Liver (tissue), 9 donors: Measurements from ENCODE around the gene ARSB. TPM values are rescaled to one million over a fixed set of nuclear protein-coding genes. Genes with fewer than 3 reads are reported as not detected.
"Not testable (repeated sequence)": the region's sequence is repeated elsewhere in the genome, so short reads cannot be mapped to it uniquely, and the experiment has no call there.

Source experiments
- DNase-seq: peaks from one replicate; pipeline ENCODE4 v3.0.0-alpha.2; 2017; ENCODE audit warnings: low spot score
- H3K27ac ChIP-seq, 2 donors: one replicate each; pipeline ENCODE4 v1.7.0; 2013; ENCODE audit warnings: inconsistent platforms in 2 of 2, low read length in 2 of 2, control low read depth in 1 of 2, low read depth in 1 of 2, mild to moderate bottlenecking in 1 of 2
- H3K27me3 ChIP-seq, 4 donors: one replicate each; pipeline versions ENCODE4 v1.6.1 to v1.7.0; 2013; ENCODE audit warnings: low read length in 3 of 4, inconsistent platforms in 1 of 4, mild to moderate bottlenecking in 1 of 4, moderate library complexity in 1 of 4; ENCODE audit not compliant: control insufficient read depth in 4 of 4, insufficient read depth in 4 of 4
- H3K36me3 ChIP-seq, 4 donors: one replicate each; pipeline versions ENCODE4 v1.6.1 to v1.7.0; 2013; ENCODE audit warnings: low read length in 3 of 4, mild to moderate bottlenecking in 3 of 4, low read depth in 1 of 4, moderate library complexity in 1 of 4; ENCODE audit not compliant: control insufficient read depth in 4 of 4, insufficient read depth in 3 of 4
- H3K4me1 ChIP-seq, 4 donors: one replicate each; pipeline versions ENCODE4 v1.6.1 to v1.7.0; 2013; ENCODE audit warnings: low read length in 3 of 4, mild to moderate bottlenecking in 3 of 4, moderate library complexity in 1 of 4; ENCODE audit not compliant: control insufficient read depth in 4 of 4, insufficient read depth in 4 of 4
- H3K4me3 ChIP-seq, 3 donors: one replicate each; pipeline versions ENCODE4 v1.6.1 to v1.7.0; 2013; ENCODE audit warnings: low read length in 3 of 3, control low read depth in 1 of 3, low read depth in 1 of 3, mild to moderate bottlenecking in 1 of 3
- H3K9ac ChIP-seq, 2 donors: one replicate each; pipeline ENCODE4 v1.7.0; 2013; ENCODE audit warnings: low read length in 2 of 2, mild to moderate bottlenecking in 2 of 2, moderate library complexity in 2 of 2, control low read depth in 1 of 2, low read depth in 1 of 2
- H3K9me3 ChIP-seq, 4 donors: one replicate each; pipeline versions ENCODE4 v1.6.1 to v1.7.0; 2013; ENCODE audit warnings: low read length in 3 of 4; ENCODE audit not compliant: control insufficient read depth in 4 of 4
- CTCF ChIP-seq: fragments of 150-350 bp; IDR thresholded peaks from 2 replicates; pipeline ENCODE4 v1.5.1; 2017; ENCODE audit warnings: improper control_type of control experiment, low read depth, low read length; ENCODE audit not compliant: missing input control
- EGR1 ChIP-seq, 2 donors: IDR thresholded peaks; 2 replicates each; pipeline ENCODE4 v1.6.1; 2016 to 2018; ENCODE audit warnings: antibody characterized with exemption in 2 of 2, low read depth in 2 of 2
- FOXA1 ChIP-seq: IDR thresholded peaks from 2 replicates; pipeline ENCODE4 v1.6.1; 2016; ENCODE audit warnings: antibody characterized with exemption
- HNF4A ChIP-seq, 2 donors: conservative IDR thresholded peaks; 2 replicates each; pipeline ENCODE4 v1.6.1; 2016; ENCODE audit warnings: antibody characterized with exemption in 2 of 2, mild to moderate bottlenecking in 2 of 2
- HNF4G ChIP-seq: IDR thresholded peaks from 2 replicates; pipeline ENCODE4 v1.6.1; 2016; ENCODE audit warnings: antibody characterized with exemption
- MAX ChIP-seq: IDR thresholded peaks from 2 replicates; pipeline ENCODE4 v1.6.1; 2016; ENCODE audit warnings: antibody characterized with exemption
- NR2F2 ChIP-seq: IDR thresholded peaks from 2 replicates; pipeline ENCODE4 v1.6.1; 2016; ENCODE audit warnings: antibody characterized with exemption
- REST ChIP-seq: IDR thresholded peaks from 2 replicates; pipeline ENCODE4 v1.6.1; 2016; ENCODE audit warnings: antibody characterized with exemption, mild to moderate bottlenecking
- RXRA ChIP-seq, 2 donors: IDR thresholded peaks; 2 replicates each; pipeline ENCODE4 v1.6.1; 2017 to 2018; ENCODE audit warnings: antibody characterized with exemption in 2 of 2, mild to moderate bottlenecking in 1 of 2
- SP1 ChIP-seq: IDR thresholded peaks from 2 replicates; pipeline ENCODE4 v1.6.1; 2018; ENCODE audit warnings: antibody characterized with exemption, mild to moderate bottlenecking
- TAF1 ChIP-seq: conservative IDR thresholded peaks from 2 replicates; pipeline ENCODE4 v1.6.1; 2016; ENCODE audit warnings: antibody characterized with exemption, mild to moderate bottlenecking
- YY1 ChIP-seq: IDR thresholded peaks from 2 replicates; pipeline ENCODE4 v1.6.1; 2016; ENCODE audit warnings: antibody characterized with exemption, mild to moderate bottlenecking
- ZBTB33 ChIP-seq: IDR thresholded peaks from 2 replicates; pipeline ENCODE4 v1.6.1; 2016; ENCODE audit warnings: antibody characterized with exemption
- WGBS: extraction: QIAGEN DNeasy Blood & Tissue Kit; methylation state at CpG from one replicate; pipeline ENCODE4 v1.1.7; 2013; 5-methylcytosine and 5-hydroxymethylcytosine counted together
- polyA plus RNA-seq, 2 donors: library from polyadenylated mRNA; stranded (reverse) in 1 of 2; unstranded in 1 of 2; fragments of 200-250 nt in 1 of 2; fragments of >200 nt in 1 of 2; fragmentation: Nextera tagmentation in 1 of 2; extraction: Ambion mirVana in 1 of 2; gene quantifications; one replicate each; pipeline versions ENCODE4 v1.2.1 to v1.2.3, GENCODE V29; 2013 to 2015
- total RNA-seq, 2 donors: library from RNA; depleted of rRNA; stranded (reverse); fragments of >200 nt; gene quantifications; one replicate each; pipeline ENCODE4 v1.2.3, GENCODE V29; 2014
- donor health status: healthy.
- donor health status: healthy.
- donor health status: healthy.
- donor health status: healthy.
- donor health status: healthy.

Gene ARSB
- total and polyA plus RNA-seq, 4 donors = 3.5 to 26.2 (median 8.7) TPM

- Histone ChIP-seq H3K9ac (no peak overlapping the region), H3K9me3 (no peaks in the 10 kb centered on the region), H3K27me3 (no peaks in the 10 kb centered on the region), H3K36me3 (peaks cover 0 to 3% (median 0%) of the 10 kb centered on the region in 4 donors), H3K27ac (no peak overlapping the region), H3K4me1 (no peaks in the 10 kb centered on the region), H3K4me3 (no peak overlapping the region)
- TF ChIP-seq SP1 (no peak), NR2F2 (no peak), FOXA1 (no peak), CTCF (no peak)
- WGBS = 77% methylated on average over 2 of the region's 2 CpGs
- DNase-seq = no peak
Measured at GRCh38 chr5:78855026-78855425, 130.1 kb downstream of the ARSB start.

GRCh38 chr5:78851891-78852290 is 133.2 kb downstream of the ARSB start:
- not testable (repeated sequence) for H3K36me3 ChIP-seq, H3K27ac ChIP-seq, H3K9me3 ChIP-seq, H3K9ac ChIP-seq, H3K4me1 ChIP-seq, H3K27me3 ChIP-seq, DNase-seq, H3K4me3 ChIP-seq
- WGBS = 97% methylated on average over 3 of the region's 4 CpGs

GRCh38 chr5:78845470-78845869 is 139.6 kb downstream of the ARSB start:
- 89% methylated on average over 3 of the region's 3 CpGs for WGBS
- Histone ChIP-seq H3K9ac (no peak overlapping the region), H3K27ac (no peak overlapping the region), H3K4me1 (no peaks in the 10 kb centered on the region), H3K9me3 (no peaks in the 10 kb centered on the region), H3K4me3 (no peak overlapping the region), H3K36me3 (no peaks in the 10 kb centered on the region), H3K27me3 (no peaks in the 10 kb centered on the region)
- no peak for TF ChIP-seq MAX
- no peak for DNase-seq

- Histone ChIP-seq H3K27me3 (no peaks in the 10 kb centered on the region), H3K4me3 (no peak overlapping the region), H3K36me3 (peaks cover 0 to 4% (median 0%) of the 10 kb centered on the region in 4 donors), H3K4me1 (no peaks in the 10 kb centered on the region), H3K9ac (no peak overlapping the region), H3K27ac (no peak overlapping the region), H3K9me3 (no peaks in the 10 kb centered on the region)
- 92% methylated on average over 1 of the region's 1 CpG for WGBS
- no peak for DNase-seq
- no peak for TF ChIP-seq MAX
- TF ChIP-seq EGR1 (IDR thresholded peaks at IDR 0.05; ENCODE audit: low read depth in 2 of 2) = no peak
- no peak for TF ChIP-seq RXRA (IDR thresholded peaks at IDR 0.05)
- TF ChIP-seq REST = no peak
- no peak for TF ChIP-seq SP1
- no peak for TF ChIP-seq ZBTB33
- no peak for TF ChIP-seq FOXA1
- no peak for TF ChIP-seq YY1
- TF ChIP-seq TAF1 = no peak
- TF ChIP-seq HNF4A (conservative IDR thresholded peaks at IDR 0.05) = no peak
- TF ChIP-seq HNF4G = no peak
- no peak for TF ChIP-seq CTCF
Measured at GRCh38 chr5:78843436-78843835, 141.7 kb downstream of the ARSB start.
